ENCODE measurements around the gene YARS1.

Gene YARS1

DNA sequence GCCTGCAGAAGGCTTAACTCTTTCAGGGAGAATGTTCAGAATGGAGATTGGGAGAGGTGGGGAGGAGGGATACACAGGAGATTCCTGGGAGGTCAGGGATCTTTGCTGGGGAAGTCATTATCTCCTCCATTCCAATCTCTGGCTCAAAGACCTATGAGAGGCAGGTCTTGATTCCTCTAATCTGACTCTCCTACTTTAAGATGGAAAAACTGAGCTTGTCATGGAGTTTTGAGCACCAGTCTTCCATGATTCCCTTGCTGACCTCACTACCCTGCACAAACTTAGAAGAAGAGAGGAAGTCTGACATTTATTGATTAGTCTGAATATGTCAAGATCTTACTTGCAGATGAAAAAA, 73.1 kb downstream of the YARS1 start:
- DNase-seq (ENCODE audit: low read depth) = no peak

GRCh38 chr1:32743380-32744070, 73.6 kb downstream of the YARS1 start:
- DNase-seq (ENCODE audit: low read depth) = no peak

DNA sequence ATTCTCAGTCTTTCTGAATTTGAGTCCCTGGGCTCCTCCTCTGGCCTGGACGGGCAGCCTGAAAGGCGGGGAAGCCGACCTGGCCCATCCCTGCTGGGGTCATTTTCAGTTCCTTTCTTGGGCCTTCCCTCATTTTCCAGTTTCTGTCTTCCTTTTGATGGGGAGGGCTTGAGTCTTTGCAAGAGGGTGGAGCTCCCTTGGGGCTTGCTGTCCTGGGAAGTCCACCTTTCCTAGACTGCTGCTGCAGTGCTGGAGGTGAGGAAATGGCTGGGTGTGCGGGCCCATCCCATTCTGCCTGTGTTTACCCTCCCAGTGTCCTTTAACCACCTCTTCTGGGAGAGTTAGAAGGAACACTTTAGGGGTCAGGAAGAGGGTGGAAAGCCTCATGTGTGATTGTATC, 74.2 kb downstream of the YARS1 start:
- no peak for DNase-seq (ENCODE audit: low read depth)

DNA sequence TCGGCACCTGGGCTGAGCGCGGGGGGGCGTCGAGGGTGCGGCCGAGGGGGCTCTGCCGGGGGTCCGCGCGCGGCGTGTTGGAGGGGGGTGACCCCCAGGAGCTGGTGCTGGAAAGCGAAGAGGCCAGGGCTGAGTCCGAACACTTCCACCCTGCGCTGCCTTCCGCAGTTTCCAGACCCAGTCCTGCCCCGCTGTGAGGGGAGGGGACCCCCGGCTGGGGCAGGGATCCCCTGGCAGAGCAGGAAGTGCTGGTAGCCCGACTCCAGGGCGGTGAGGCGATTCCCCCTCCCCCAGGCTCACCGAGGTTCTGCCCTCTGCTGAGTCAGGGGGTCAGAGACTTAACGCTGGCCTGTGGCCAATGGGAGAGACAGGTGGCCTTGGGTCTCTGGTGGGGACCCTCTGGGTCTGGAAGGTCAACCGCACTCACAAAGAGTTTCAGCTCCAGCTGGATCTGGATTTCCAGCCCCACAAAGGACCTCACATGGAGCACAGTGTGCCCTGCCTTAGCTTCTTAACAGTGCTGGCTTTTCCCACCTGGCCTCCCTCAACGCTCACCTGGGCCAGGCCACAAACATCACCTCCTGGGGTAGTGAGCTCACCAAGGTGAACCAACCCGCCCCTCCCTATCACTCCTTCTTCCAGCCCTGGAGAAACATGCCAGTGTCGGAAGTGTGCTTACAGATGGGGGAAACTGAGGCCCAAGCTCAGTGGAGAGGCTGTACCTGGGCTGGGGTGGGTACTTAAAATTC, 74.8 kb downstream of the YARS1 start:
- no peak for DNase-seq (ENCODE audit: low read depth)

GRCh38 chr1:32741413-32742198, 75.6 kb downstream of the YARS1 start:
- no peak for DNase-seq (ENCODE audit: low read depth)

- DNase-seq (ENCODE audit: low read depth) = no peak
Measured at GRCh38 chr1:32741059-32741412, 76.1 kb downstream of the YARS1 start.

DNA sequence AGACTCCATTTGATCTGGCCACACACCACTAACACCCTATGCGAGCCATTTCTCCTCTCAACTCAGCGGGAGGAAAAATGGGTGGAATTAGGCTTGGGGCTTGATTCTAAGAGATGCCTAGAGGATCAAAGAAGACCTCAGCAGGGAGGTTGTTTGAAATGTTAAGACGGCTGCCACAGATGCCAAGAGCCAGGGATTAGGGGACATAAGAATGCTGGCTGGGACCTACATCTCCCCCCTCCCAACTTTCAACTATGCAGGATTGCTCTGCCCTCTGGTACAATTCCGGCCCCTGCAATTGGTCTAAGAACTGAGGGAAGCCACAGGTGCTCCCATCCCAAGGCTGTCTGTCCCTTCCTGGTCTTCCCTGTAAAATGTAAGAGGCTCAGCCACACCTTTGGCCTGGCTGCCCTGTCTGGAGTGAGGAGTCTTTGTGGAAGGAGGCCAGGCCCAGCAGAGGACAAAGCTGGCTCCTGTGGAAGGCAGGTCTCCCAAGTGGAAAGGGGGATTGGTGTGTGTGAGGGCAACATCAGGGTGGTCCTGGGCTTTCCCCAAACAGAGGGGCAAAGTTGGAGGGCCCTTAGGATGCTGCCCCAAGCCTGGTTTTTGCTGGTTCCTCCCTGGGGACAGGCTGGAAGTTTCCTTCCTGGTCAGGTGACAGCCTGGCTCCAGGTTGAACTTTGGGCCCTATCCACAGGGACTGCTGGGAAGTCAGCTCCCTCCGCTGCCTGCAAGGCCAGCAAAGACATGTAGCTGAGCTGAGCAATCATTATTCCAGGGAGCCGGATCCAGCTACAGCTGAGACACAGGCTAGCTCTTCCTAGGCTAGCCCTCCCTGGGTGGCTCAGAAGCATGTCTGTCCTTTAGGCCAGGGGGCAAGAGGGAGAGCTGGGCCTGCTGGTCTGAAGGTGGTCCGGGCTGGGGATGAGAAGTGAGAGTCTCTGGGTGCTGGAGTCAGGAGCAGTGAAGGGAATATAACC, 80.1 kb downstream of the YARS1 start:
- no peak for DNase-seq (ENCODE audit: low read depth)

GRCh38 chr1:32733582-32734321, 83.4 kb downstream of the YARS1 start:
- no peak for DNase-seq (ENCODE audit: low read depth)

GRCh38 chr1:32729254-32730046, 87.7 kb downstream of the YARS1 start:
- no peak for DNase-seq (ENCODE audit: low read depth)

- no peak for DNase-seq (ENCODE audit: low read depth)
Measured at GRCh38 chr1:32728413-32729077, 88.6 kb downstream of the YARS1 start.

DNA sequence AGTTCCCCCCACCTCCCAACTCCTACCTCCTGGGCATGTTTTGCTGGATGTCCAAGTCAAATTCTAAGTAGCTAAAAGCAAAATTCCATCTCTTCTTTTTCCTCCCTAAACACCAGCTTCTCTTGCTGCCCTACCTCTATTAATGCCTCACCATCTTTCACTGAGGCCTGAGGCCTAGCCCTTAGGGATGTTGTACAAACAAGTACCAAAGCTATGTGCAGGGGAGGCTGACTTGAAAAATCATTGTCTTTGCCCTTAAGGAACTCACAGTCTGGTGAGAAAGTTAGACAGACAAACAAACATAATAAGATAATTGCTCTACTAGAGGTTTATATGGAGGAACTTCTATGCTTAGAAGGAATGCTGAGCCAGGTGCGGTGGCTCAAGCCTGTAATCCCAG, 89.3 kb downstream of the YARS1 start:
- DNase-seq (ENCODE audit: low read depth) = no peak

- DNase-seq (ENCODE audit: low read depth) = no peak
Measured at GRCh38 chr1:32725615-32725982, 91.6 kb downstream of the YARS1 start.
